Left hindlimb (tissue), 1 donor: ENCODE results near the gene APMAP.

Experiments used
- DNase-seq: peaks from one replicate; pipeline ENCODE4 v3.0.0-alpha.2; 2018

Gene APMAP

GRCh38 chr20:24964506-24964840, 28.1 kb downstream of the APMAP start:
- DNase-seq = peak; percentile 53

GRCh38 chr20:24963672-24964505, 28.7 kb downstream of the APMAP start:
- DNase-seq = no peak

GRCh38 chr20:24962510-24962909, 30.0 kb downstream of the APMAP start:
- DNase-seq = no peak

- no peak for DNase-seq
These were observed 30.4 kb downstream of the APMAP start for GRCh38 chr20:24962182-24962492.

- no peak for DNase-seq
These were observed 31.0 kb downstream of the APMAP start for GRCh38 chr20:24961384-24962181.

GRCh38 chr20:24960861-24961260, 31.7 kb downstream of the APMAP start:
- no peak for DNase-seq

GRCh38 chr20:24960302-24960801, 32.2 kb downstream of the APMAP start:
- no peak for DNase-seq

GRCh38 chr20:24959591-24960301, 32.8 kb downstream of the APMAP start:
- no peak for DNase-seq

GRCh38 chr20:24958506-24959385, 33.8 kb downstream of the APMAP start:
- no peak for DNase-seq

- DNase-seq = no peak
These were observed 35.1 kb downstream of the APMAP start for GRCh38 chr20:24957326-24958016.

GRCh38 chr20:24956001-24956841, 36.3 kb downstream of the APMAP start:
- no peak for DNase-seq

GRCh38 chr20:24955045-24955444, 37.5 kb downstream of the APMAP start:
- DNase-seq = no peak

GRCh38 chr20:24954566-24954965, 38.0 kb downstream of the APMAP start:
- no peak for DNase-seq

GRCh38 chr20:24954151-24954550, 38.4 kb downstream of the APMAP start:
- no peak for DNase-seq

GRCh38 chr20:24953621-24954133, 38.9 kb downstream of the APMAP start:
- no peak for DNase-seq

GRCh38 chr20:24953209-24953575, 39.4 kb downstream of the APMAP start:
- no peak for DNase-seq

- no peak for DNase-seq
These were observed 40.0 kb downstream of the APMAP start for GRCh38 chr20:24952376-24953208.

GRCh38 chr20:24951536-24952083, 40.9 kb downstream of the APMAP start:
- DNase-seq = no peak

GRCh38 chr20:24950836-24951525, 41.6 kb downstream of the APMAP start:
- DNase-seq = no peak
